Heart right ventricle (tissue), 16 donors: Measurements from ENCODE around the gene TMEM169. TPM values are rescaled to one million over a fixed set of nuclear protein-coding genes. Genes with fewer than 3 reads are reported as not detected.

Source experiments
- ATAC-seq, 8 donors: fragments of 200-7000 bp; cut with Tn5 transposase; one replicate each; pipeline ENCODE4 v1.9.1; 2020; ENCODE audit warnings: mild to moderate bottlenecking in 8 of 8, moderate library complexity in 8 of 8, moderate number of reproducible peaks in 1 of 8
- DNase-seq, 2 donors: peaks; one replicate each; pipeline ENCODE4 v3.0.0-alpha.2; 2020
- H3K27ac ChIP-seq, 10 donors: fragments of 200-600 bp; sonication (generic) in 2 of 10; one replicate each; pipeline versions ENCODE4 v1.5.0 to v1.8.0; 2020 to 2022; ENCODE audit warnings: mild to moderate bottlenecking in 3 of 10
- H3K27me3 ChIP-seq, 7 donors: fragments of 200-600 bp; one replicate each; pipeline ENCODE4 v1.8.0; 2021 to 2022; ENCODE audit warnings: mild to moderate bottlenecking in 2 of 7
- H3K36me3 ChIP-seq, 9 donors: fragments of 200-600 bp; sonication (generic) in 1 of 9; one replicate each; pipeline versions ENCODE4 v1.5.0 to v1.8.0; 2020 to 2022; ENCODE audit warnings: mild to moderate bottlenecking in 2 of 9
- H3K4me1 ChIP-seq, 9 donors: fragments of 200-600 bp; sonication (generic) in 1 of 9; one replicate each; pipeline versions ENCODE4 v1.5.0 to v1.8.0; 2020 to 2022; ENCODE audit warnings: mild to moderate bottlenecking in 4 of 9
- H3K4me3 ChIP-seq, 10 donors: fragments of 200-600 bp; sonication (generic) in 2 of 10; one replicate each; pipeline versions ENCODE4 v1.5.0 to v1.8.0; 2020 to 2022; ENCODE audit warnings: mild to moderate bottlenecking in 7 of 10, moderate library complexity in 2 of 10
- H3K9me3 ChIP-seq, 11 donors: fragments of 200-600 bp in 10 of 11; sonication (generic) in 2 of 11; one replicate each; pipeline versions ENCODE4 v1.5.0 to v1.8.0; 2013 to 2022; ENCODE audit warnings: mild to moderate bottlenecking in 2 of 11, control low read depth in 1 of 11, moderate library complexity in 1 of 11
- WGBS, 2 donors: extraction: QIAGEN DNeasy Blood & Tissue Kit; methylation state at CpG; one replicate each; pipeline ENCODE4 v1.1.7; 2013; ENCODE audit warnings: inconsistent platforms in 1 of 2; 5-methylcytosine and 5-hydroxymethylcytosine counted together
- intact Hi-C, 10 donors: fragments of 100-400 bp; cut with DNase I; formaldehyde crosslinking; loops; one replicate each; pipeline versions ENCODE4 v1.11.1 to v1.14.2; 2022
- polyA plus RNA-seq, 2 donors: library from polyadenylated mRNA; stranded (reverse); fragments of 200-250 nt; gene quantifications; one replicate each; pipeline ENCODE4 v1.2.3, GENCODE V29; 2013
- total RNA-seq, 10 donors: library from RNA; stranded (reverse); fragmentation: NEBNext Ultra II Directional in 3 of 10; extraction: Animal tissue kit (Norgen Biotek cat#: 25700) in 3 of 10; gene quantifications; one replicate each; pipeline versions ENCODE4 v1.2.1 to v1.2.4, GENCODE V29; 2021 to 2023
- TF ChIP-seq, protein P1 (sequence below), 9 donors: fragments of 200-600 bp; sonication (generic) in 2 of 9; IDR thresholded peaks; one replicate each; pipeline versions ENCODE4 v1.5.0 to v1.8.0; 2021 to 2022; ENCODE audit warnings: antibody characterized with exemption in 9 of 9, mild to moderate bottlenecking in 5 of 9, moderate library complexity in 1 of 9
- donor health status: Arrhythmogenic right ventricular cardiomyopathy.
- donor health status: ischemic (EF 13 %, LVEDD 7.1; RV severe dilation, severe dysfunction).
- donor health status: healthy with polysubstance abuse.
- donor health status: DM: no; HTN: yes; CAD: no.
- donor health status: DM: no; HTN: no; CAD: no.
- donor health status: ischemic (EF 25% LVEDD 6.9; RV normal size, moderate dysfunction).
- donor health status: ischemic (EF 25% LVEDD 5.7; RV mildly dilated, moderate dysfunction).
- donor health status: healthy.
- donor health status: DM: yes; HTN: yes; CAD: no.
- donor health status: Ischemic cardiomyopathy.
- donor health status: ischemic (EF 35%, LVEDD 5.7; RV mildly dilated, moderate dysfunction).
- donor health status: nonischemic (EF 11% LVEDD 7.7; RV severe dilation, severe dysfunction).
- donor health status: DM: yes; HTN: yes; CAD: no.
- donor health status: PGD.
- donor health status: ischemic (EF 29% LVEDD 5.4; RV normal size, mild dysfunction).
- donor health status: nonischemic (EF 23%, LVEDD 6.1; RV moderate dilation, normal function).

Gene TMEM169
- total and polyA plus RNA-seq, 12 donors = 0.10 to 0.97 (median 0.22) TPM; not detected in 2

- 85 to 87% methylated on average over 11 of the region's 11 CpGs for WGBS, 2 donors
- Histone ChIP-seq H3K4me3 (no peak overlapping the region), H3K4me1 (peaks cover 0 to 34% (median 16%) of the 10 kb centered on the region in 9 donors), H3K36me3 (no peaks in the 10 kb centered on the region), H3K9me3 (no peaks in the 10 kb centered on the region), H3K27ac (no peak overlapping the region), H3K27me3 (no peaks in the 10 kb centered on the region)
- intact Hi-C loops = no loop called here
- ATAC-seq = no peak
- DNase-seq = no peak
- TF ChIP-seq, protein P1, sequence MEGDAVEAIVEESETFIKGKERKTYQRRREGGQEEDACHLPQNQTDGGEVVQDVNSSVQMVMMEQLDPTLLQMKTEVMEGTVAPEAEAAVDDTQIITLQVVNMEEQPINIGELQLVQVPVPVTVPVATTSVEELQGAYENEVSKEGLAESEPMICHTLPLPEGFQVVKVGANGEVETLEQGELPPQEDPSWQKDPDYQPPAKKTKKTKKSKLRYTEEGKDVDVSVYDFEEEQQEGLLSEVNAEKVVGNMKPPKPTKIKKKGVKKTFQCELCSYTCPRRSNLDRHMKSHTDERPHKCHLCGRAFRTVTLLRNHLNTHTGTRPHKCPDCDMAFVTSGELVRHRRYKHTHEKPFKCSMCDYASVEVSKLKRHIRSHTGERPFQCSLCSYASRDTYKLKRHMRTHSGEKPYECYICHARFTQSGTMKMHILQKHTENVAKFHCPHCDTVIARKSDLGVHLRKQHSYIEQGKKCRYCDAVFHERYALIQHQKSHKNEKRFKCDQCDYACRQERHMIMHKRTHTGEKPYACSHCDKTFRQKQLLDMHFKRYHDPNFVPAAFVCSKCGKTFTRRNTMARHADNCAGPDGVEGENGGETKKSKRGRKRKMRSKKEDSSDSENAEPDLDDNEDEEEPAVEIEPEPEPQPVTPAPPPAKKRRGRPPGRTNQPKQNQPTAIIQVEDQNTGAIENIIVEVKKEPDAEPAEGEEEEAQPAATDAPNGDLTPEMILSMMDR (IDR thresholded peaks at IDR 0.05) = no peak
These were observed 2.0 kb downstream of the TMEM169 start for GRCh38 chr2:216083464-216084281.

DNA sequence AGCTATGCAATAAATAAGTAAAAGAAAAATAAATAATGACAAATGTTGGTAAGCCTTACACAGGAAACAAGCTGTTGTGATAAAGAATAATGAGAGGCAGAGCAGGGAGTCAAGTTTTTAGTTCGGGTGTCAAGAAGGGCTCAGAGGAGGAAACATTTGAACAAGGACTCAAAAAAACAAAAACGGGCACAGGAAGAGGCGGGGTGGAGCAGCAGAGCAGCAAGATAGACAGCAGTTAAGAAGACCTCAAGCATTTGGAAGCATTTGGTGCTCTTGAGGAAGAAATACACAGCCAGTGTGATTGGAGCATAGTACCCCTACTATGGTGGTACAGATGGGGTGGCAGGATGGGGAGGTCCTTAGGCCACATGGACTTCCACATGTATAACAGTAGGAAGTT lies 2.8 kb downstream of the TMEM169 start:
- Histone ChIP-seq H3K9me3 (no peaks in the 10 kb centered on the region), H3K27me3 (no peaks in the 10 kb centered on the region), H3K4me3 (no peak overlapping the region), H3K27ac (peak overlapping the region in 1 of 10 donors; percentile 28), H3K36me3 (no peaks in the 10 kb centered on the region), H3K4me1 (peaks cover 0 to 34% (median 16%) of the 10 kb centered on the region in 9 donors)
- intact Hi-C loops = no loop called here
- TF ChIP-seq, protein P1 (IDR thresholded peaks at IDR 0.05) = no peak
- DNase-seq (no peak), ATAC-seq (no peak)
- WGBS, 2 donors = 64 to 67% methylated on average over 3 of the region's 3 CpGs

GRCh38 chr2:216086207-216086893 lies 4.6 kb downstream of the TMEM169 start:
- no peak overlapping the region for H3K27ac ChIP-seq
- no peaks in the 10 kb centered on the region for H3K9me3 ChIP-seq
- H3K36me3 ChIP-seq = no peaks in the 10 kb centered on the region
- no peaks in the 10 kb centered on the region for H3K27me3 ChIP-seq
- TF ChIP-seq, protein P1 (IDR thresholded peaks at IDR 0.05) = no peak
- DNase-seq (no peak), ATAC-seq (no peak)
- WGBS, 2 donors = 92 to 93% methylated on average over 2 of the region's 2 CpGs
- no peak overlapping the region for H3K4me3 ChIP-seq
- H3K4me1 ChIP-seq = peaks cover 0 to 24% (median 8%) of the 10 kb centered on the region in 9 donors
- intact Hi-C loops = no loop called here

DNA sequence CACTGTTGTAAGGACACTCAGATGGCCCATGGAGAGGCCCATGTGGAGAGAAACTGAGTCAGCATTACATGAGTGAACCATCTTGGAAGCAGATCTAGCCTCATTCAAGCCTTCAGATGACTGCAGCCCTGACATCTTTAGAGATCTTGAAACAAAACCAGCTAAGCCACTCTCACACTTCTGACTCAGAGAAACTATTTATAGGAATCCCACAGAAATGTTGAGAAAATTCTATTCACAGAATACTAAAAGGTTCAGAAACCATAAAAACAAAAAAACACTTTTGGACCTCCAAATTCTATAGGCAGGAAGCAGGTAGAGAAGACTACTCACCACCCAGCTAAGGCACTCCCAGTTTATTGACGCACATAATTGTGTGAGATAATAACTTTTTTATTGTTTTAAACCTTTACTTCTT lies 8.7 kb downstream of the TMEM169 start:
- Histone ChIP-seq H3K4me1 (no peaks in the 10 kb centered on the region), H3K36me3 (no peaks in the 10 kb centered on the region), H3K4me3 (no peak overlapping the region), H3K27me3 (no peaks in the 10 kb centered on the region), H3K27ac (no peak overlapping the region), H3K9me3 (no peaks in the 10 kb centered on the region)
- DNase-seq (no peak), ATAC-seq (no peak)
- intact Hi-C loops = no loop called here
- WGBS, 2 donors = 95 to 97% methylated on average over 1 of the region's 1 CpG
- TF ChIP-seq, protein P1 (IDR thresholded peaks at IDR 0.05) = no peak
